Upper lobe of left lung (tissue), 4 donors: ENCODE results near the gene ACO1.

Experiments used
- CTCF ChIP-seq, 6 experiments: fragments of 450-650 bp in 4 of 6; fragments of 200-600 bp in 2 of 6; sonication (generic) in 2 of 6; IDR thresholded peaks; one replicate each; pipeline ENCODE4 v1.5.1; 2016 to 2019; ENCODE audit warnings: antibody characterized with exemption in 6 of 6
- EP300 ChIP-seq, 4 donors: sonication (generic); formaldehyde crosslinking; IDR thresholded peaks; one replicate each; pipeline ENCODE4 v1.5.1; 2017; ENCODE audit warnings: antibody characterized with exemption in 4 of 4, control low read depth in 2 of 4
- POLR2A ChIP-seq, 4 donors: fragments of 450-650 bp; IDR thresholded peaks; one replicate each; pipeline ENCODE4 v1.5.1; 2016 to 2017; ENCODE audit warnings: antibody characterized with exemption in 4 of 4, mild to moderate bottlenecking in 2 of 4
- POLR2AphosphoS5 ChIP-seq, 2 donors: sonication (generic); formaldehyde crosslinking; IDR thresholded peaks; one replicate each; pipeline ENCODE4 v1.5.1; 2017; ENCODE audit warnings: antibody characterized with exemption in 2 of 2

GRCh38 chr9:32483343-32483742, 98.9 kb downstream of the ACO1 start:
- TF ChIP-seq CTCF (IDR thresholded peaks at IDR 0.05), result no peak
- TF ChIP-seq POLR2A (IDR thresholded peaks at IDR 0.05), result no peak
- no peak for TF ChIP-seq POLR2AphosphoS5 (IDR thresholded peaks at IDR 0.05)
- no peak for TF ChIP-seq EP300 (IDR thresholded peaks at IDR 0.05)
